GM12878 (cell line): ENCODE measurements around the gene CFAP65. TPM values are rescaled to one million over a fixed set of nuclear protein-coding genes. Genes with fewer than 3 reads are reported as not detected.

Experiments
- ATF2 ChIP-seq: IDR thresholded peaks from 2 replicates; pipeline ENCODE4 v1.6.1; 2012; ENCODE audit warnings: low read length, inconsistent platforms
- E2F8 ChIP-seq: fragments of 450-650 bp; IDR thresholded peaks from 2 replicates; pipeline ENCODE4 v1.6.1; 2018; ENCODE audit warnings: mild to moderate bottlenecking, low read depth, moderate library complexity; ENCODE audit not compliant: partially characterized antibody
- RB1 ChIP-seq: fragments of 450-650 bp; formaldehyde crosslinking; IDR thresholded peaks from 2 replicates; pipeline ENCODE4 v1.6.1; 2017; ENCODE audit warnings: mild to moderate bottlenecking, borderline replicate concordance
- ZBTB11 ChIP-seq: fragments of 450-650 bp; formaldehyde crosslinking; IDR thresholded peaks from 2 replicates; pipeline ENCODE4 v1.5.0; 2022; ENCODE audit warnings: mild to moderate bottlenecking, missing genetic modification characterization
- polyA plus RNA-seq, 11 experiments: library from polyadenylated mRNA; depleted of rRNA in 4 of 11; unstranded in 6 of 11; stranded (reverse) in 5 of 11; fragments of >200 nt; fragmentation: Nextera tagmentation in 4 of 11; fragmentation: Illumina TruSeq in 1 of 11; extraction: Ambion mirVana in 4 of 11; extraction: Trizol in 1 of 11; gene quantifications; 1 replicate in 1 of 11; 2 replicates in 10 of 11; pipeline versions ENCODE4 v1.2.1 to v1.2.3, GENCODE V29; 2011 to 2016; ENCODE audit warnings: inconsistent platforms in 2 of 11, missing spikeins in 2 of 11, low read depth in 1 of 11
- total RNA-seq, 4 experiments: library from RNA; depleted of rRNA in 3 of 4; stranded (reverse); fragments of >200 nt in 3 of 4; fragmentation: Illumina TruSeq in 1 of 4; extraction: Trizol in 1 of 4; gene quantifications; 2 replicates each; pipeline versions ENCODE4 v1.2.1 to v1.2.3, GENCODE V29; 2013 to 2021

Gene CFAP65
- total and polyA plus RNA-seq, 10 of the 15 experiments (the other 5 are each of a cell fraction or from before 2014, with no cell fraction given), result not detected

- TF ChIP-seq ATF2 (no peak), RB1 (no peak), ZBTB11 (CRISPR knock-in tag) (no peak), E2F8 (no peak)
- TF ChIP-seq, all 136 proteins: peak for 0
Observed at GRCh38 chr2:219042750-219043149, 1.4 kb upstream of the CFAP65 start (continued).
